Measurements from ENCODE around the gene PCAT6.
"Not testable (repeated sequence)": the region's sequence is repeated elsewhere in the genome, so short reads cannot be mapped to it uniquely, and the experiment has no call there.

The PCAT6 gene

GRCh38 chr1:202810615-202811295 lies at the start of gene PCAT6:
Gene PCAT6 (plus strand): TSS chr1:202810954.
- DNase-seq = peak; percentile 95

- DNase-seq = no peak
Observed at GRCh38 chr1:202762019-202762418, 48.7 kb upstream of the PCAT6 start.

DNA sequence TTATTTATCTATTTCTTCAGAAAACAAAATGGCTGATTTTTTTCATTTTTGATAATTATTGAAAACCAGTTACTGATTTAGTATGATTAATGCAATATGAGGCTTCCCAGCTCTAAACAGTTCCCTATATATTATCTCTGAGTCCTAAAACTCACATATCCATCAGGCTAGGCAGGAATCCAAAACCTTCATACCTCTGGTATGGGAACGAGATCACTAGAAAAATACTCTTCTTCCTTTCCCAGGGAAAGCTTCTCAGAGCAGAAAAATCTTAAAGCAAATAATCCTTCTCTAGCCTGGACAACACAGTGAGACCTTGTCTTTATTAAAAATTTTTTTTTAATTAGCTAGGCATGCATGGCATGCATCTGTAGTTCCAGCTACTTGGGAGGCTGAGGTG lies 45.0 kb upstream of the PCAT6 start:
- no peak for DNase-seq

DNA sequence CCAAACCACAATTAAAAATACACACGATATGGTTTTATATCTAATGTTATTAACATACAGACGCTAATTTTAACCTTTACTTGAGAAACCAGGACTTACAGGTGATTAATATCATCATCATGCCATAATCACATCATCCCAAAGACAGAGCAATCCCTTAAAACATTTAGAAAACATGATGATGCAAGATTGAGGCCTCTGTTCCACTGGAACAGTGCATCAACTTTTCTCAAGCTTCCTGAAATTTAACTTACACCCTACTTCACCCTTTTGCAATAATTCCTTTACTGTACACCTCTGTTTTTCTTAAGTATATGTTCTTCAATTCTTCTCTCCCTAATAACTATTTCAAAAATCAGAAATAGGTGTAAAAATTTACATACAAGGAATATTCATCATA lies 40.6 kb upstream of the PCAT6 start:
- DNase-seq = no peak

- no peak for DNase-seq
Observed at GRCh38 chr1:202781180-202781579, 29.6 kb upstream of the PCAT6 start.

GRCh38 chr1:202786804-202787203 lies 23.9 kb upstream of the PCAT6 start:
- no peak for DNase-seq

GRCh38 chr1:202788800-202789199 lies 22.0 kb upstream of the PCAT6 start:
- DNase-seq = no peak

DNA sequence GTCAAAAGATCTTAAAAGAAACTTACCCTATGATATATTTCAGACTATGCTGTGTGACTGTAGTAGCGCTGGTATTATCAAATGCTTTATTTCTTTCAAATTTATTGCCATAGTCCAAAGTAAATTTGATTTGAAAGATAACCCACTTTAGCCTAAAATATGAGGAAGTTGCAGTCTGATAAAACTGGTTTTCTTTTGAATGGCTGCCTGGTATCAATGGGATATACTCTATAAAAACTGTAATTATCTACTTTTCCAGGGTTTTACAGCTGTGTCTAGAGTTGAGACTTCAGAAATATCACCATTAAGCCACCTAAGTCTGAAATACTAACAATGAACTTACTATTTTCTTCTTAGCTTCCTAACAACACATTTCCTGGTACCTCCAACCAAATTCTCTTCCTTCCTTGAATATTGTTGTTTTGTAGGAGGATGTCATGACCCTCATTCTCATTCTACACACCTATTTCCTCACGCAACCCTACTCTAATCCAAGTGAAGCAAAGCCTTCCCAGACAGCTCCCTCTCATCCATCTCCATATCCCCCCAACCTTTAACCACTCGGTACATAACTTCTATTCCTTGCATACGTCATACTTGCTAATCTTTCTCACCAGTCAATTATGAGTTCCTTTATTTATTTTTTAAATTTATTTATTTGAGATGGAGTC lies 19.5 kb upstream of the PCAT6 start:
- no peak for DNase-seq

DNA sequence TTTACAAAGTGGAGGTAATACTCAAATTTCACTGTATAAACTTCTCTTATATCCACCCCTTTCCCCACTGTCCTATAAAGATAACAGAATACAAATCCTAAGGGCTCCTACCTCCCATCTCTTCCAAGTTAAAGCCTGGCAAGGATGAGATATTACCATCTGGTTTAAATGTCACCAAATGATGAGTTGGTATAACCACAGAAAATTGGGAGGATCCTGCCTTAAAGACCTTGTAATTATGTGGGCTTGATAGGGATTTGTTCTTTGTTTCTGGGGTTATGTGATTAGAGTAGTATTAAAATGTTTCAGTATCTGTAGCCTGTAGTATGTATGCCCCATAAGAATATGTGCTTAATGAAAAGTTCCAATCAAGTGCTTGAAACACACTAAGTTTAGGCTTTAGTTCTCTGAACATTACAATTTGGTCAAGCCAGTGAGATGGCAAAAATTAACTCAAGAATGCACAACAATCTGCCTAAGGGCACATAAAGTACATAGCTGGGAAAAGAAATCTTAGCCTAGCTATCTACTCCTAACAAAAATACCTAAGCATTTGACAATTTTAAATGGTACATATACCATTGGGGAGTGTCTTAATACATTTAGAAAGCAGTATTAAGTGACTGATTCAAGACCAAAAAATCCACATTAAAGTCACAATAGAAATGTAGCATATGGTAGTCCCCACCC lies 16.6 kb upstream of the PCAT6 start:
- DNase-seq = no peak

GRCh38 chr1:202794931-202795330 lies 15.8 kb upstream of the PCAT6 start:
- DNase-seq = not testable (repeated sequence)

GRCh38 chr1:202796670-202797069 lies 14.1 kb upstream of the PCAT6 start:
- DNase-seq = no peak

- DNase-seq = no peak
Observed at GRCh38 chr1:202798260-202798659, 12.5 kb upstream of the PCAT6 start.

DNA sequence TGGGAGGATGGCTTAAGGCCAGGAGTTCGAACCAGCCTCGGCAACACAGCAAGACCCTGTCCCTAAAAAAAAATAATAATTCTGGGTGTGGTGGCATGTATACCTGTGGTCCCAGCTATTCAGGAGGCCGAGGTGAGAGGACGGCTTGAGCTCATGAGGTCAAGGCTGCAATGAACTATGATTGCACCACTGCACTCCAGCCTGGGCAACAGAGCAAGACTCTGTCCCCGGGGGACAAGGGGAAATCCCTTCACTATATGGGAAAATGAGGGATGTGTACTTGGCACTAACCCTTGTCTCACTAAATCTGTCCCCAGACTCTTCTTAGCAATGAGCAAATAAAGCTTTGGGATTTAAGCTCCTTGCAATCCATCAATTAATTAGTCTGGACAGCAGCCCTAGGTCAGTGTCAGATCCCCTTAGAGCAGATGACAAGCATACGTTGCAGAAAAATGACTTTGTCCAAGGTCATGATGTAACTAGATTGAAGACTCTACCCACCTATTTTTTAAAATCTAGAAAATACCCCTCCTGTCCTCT lies 11.9 kb upstream of the PCAT6 start:
- no peak for DNase-seq

DNA sequence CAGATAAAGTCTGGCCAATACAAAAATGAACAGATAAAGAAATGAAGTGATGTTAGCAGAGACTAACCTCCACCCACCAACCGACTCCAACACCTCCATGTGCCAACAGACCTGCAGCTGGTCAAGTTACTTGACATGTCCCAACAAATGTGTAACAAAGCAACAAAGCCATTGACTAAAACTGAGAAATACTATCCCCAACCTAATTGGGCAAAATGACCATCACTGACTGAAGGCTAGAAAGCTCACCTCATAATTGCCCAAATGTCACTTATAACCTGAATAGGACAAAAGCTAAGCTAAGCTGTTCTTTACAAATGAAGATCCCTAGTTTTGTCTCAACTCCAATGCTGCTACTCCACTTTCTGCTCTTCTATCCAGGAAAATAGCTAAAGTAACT lies 10.0 kb upstream of the PCAT6 start:
- no peak for DNase-seq

GRCh38 chr1:202801175-202801574 lies 9.6 kb upstream of the PCAT6 start:
- DNase-seq = no peak

DNA sequence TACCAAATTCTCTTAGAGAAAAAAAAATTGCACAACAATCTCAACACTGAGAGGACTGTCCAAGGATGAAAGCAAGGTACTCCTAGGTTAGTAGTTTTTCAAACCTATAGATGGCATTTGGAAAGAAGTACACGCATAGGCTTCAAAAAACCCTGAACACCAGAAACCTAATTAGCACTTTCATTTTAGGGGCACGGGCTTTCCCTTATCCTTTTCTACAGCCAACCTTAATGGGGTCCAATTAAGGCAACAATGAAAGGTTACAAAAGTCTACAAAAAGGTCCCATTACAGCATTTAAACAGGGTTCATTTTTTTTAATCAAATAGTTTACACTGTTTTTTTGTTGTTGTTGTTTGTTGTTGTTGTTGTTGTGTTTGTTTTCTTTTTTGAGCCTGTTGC lies 8.7 kb upstream of the PCAT6 start:
- DNase-seq = no peak

DNA sequence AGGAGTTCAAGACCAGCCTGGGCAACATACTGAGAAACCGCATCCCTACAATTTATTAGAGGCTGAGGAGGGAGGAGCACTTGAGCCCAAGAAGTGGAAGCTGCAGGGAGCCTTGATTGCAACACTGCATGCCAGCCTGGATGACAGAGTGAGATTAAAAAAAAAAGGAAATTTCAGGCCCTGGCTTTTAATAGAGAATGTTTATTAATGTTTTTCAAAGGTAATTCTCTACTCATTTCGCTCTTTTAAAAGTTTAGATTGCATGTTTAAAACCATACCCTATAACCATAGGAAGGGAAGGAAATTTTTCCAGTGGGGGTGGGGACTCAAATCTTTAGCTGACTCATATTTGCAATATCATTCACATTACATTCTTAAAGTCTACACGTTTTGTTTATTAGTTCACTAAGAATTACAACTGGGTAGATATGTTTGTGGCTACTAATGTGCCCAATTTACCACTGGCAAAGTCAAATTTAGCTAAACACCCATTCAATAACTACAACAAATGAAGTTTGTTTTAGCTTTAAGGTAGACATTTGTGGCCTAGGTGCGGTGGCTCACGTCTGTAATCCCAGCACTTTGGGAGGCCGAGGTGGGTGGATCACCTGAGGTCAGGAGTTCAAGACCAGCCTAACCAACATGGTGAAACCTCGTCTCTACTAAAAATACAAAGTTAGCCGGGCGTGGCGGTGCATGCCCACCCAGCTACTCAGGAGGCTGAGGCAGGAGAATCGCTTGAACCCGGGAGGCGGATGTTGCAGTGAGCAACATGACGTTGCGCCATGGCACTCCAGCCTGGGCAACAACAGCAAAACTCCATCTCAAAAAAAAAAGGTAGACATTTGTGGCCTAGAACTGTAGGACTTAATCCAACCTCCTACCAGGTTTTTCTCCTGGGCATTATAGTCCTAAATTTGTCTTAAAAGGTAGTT lies 7.5 kb upstream of the PCAT6 start:
- DNase-seq = no peak

- no peak for DNase-seq
Observed at GRCh38 chr1:202804126-202804525, 6.6 kb upstream of the PCAT6 start.

- no peak for DNase-seq
Observed at GRCh38 chr1:202805886-202806844, 4.6 kb upstream of the PCAT6 start.

DNA sequence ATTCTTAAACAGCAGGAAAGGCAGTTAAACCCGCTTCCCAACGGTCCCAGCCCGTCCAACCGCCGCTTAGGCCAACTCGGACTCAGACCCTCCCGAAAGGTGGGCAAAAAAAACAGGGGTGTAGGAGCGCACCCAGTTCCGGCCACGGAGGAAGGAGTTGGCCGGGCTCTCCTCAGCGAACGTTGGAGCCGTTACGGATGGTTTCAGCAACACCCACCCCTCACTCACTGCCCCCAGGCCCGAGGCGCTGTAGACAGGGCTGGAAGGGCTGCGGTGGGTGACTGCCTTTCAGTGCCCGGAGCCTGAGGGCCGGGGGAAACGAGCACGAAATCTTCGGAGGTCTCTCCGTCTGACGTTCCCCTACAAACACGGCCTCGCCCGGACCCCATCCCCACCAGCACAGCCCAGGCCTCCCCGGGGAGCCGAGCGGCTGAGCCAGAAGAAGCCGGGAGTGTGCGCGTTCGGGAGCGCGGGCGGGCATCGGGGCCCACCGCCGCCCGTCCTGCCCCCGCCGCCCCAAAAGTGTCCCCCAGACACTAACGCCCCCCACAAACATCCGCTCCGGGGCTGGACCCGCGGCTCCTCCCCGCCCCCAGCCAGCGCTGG lies 3.8 kb upstream of the PCAT6 start:
- no peak for DNase-seq

GRCh38 chr1:202807451-202807925 lies 3.3 kb upstream of the PCAT6 start:
- no peak for DNase-seq

All from DMS153 (cell line).